ENCODE results near the gene ZNF2. TPM values are rescaled to one million over a fixed set of nuclear protein-coding genes. Genes with fewer than 3 reads are reported as not detected.

The ZNF2 gene
- total and polyA plus RNA-seq, 8 donors = 4.1 to 9.1 (median 8.1) TPM

DNA sequence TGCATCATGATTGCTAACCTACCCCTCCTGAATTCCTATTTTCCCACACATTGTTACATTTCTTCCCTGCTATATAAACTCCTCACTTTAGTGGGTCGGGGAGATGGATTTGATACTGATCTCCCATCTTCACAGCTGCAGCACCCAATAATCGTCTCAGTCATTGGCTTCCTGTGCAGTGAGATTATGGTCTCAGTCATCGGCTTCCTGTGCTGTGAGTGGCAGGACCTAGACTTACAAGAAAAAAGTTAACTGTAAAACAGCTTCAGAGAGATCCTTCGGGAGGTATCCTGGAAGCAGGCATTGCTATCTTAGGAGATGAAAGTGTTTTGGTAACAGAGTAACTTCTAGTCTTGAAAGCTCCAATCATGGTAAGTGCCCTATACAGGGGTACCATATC, 38.3 kb downstream of the ZNF2 start:
- no peaks in the 10 kb centered on the region for H3K9me3 ChIP-seq
- H3K36me3 ChIP-seq = no peaks in the 10 kb centered on the region
- ATAC-seq = no peak
- no peaks in the 10 kb centered on the region for H3K27me3 ChIP-seq
- no peak for DNase-seq
- intact Hi-C loops (cut with DNase I) = no loop called here
- peaks cover 0 to 3% of the 10 kb centered on the region in 2 donors for H3K4me1 ChIP-seq
- H3K27ac ChIP-seq = no peak overlapping the region
- no peak overlapping the region for H3K4me3 ChIP-seq
- TF ChIP-seq, protein P1, sequence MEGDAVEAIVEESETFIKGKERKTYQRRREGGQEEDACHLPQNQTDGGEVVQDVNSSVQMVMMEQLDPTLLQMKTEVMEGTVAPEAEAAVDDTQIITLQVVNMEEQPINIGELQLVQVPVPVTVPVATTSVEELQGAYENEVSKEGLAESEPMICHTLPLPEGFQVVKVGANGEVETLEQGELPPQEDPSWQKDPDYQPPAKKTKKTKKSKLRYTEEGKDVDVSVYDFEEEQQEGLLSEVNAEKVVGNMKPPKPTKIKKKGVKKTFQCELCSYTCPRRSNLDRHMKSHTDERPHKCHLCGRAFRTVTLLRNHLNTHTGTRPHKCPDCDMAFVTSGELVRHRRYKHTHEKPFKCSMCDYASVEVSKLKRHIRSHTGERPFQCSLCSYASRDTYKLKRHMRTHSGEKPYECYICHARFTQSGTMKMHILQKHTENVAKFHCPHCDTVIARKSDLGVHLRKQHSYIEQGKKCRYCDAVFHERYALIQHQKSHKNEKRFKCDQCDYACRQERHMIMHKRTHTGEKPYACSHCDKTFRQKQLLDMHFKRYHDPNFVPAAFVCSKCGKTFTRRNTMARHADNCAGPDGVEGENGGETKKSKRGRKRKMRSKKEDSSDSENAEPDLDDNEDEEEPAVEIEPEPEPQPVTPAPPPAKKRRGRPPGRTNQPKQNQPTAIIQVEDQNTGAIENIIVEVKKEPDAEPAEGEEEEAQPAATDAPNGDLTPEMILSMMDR (IDR thresholded peaks at IDR 0.05) = no peak

DNA sequence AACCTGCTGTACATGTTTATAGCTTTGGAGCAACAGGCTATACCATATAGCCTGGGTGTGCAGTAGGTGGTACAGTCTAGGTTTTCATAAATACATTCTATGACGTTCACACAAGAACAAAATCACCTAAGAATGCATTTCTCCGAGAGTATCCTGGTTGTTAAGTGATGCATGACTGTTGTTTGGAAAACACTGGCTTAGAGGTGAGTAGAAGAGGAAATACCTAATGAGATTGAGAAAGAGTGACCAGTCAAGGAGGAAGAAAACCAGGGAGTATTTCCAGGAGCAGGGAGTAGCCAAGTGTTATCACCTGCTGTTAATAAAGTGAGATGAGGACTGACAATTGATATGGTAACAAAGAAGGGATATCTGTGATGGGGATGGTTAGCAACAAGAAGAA, 38.8 kb downstream of the ZNF2 start:
- Histone ChIP-seq H3K9me3 (no peaks in the 10 kb centered on the region), H3K36me3 (peaks cover 0 to 3% of the 10 kb centered on the region in 2 donors), H3K4me3 (no peak overlapping the region), H3K4me1 (peaks cover 0 to 3% of the 10 kb centered on the region in 2 donors), H3K27me3 (no peaks in the 10 kb centered on the region), H3K27ac (no peak overlapping the region)
- TF ChIP-seq, protein P1 (IDR thresholded peaks at IDR 0.05) = no peak
- intact Hi-C loops (cut with DNase I) = no loop called here
- ATAC-seq (no peak), DNase-seq (no peak)

DNA sequence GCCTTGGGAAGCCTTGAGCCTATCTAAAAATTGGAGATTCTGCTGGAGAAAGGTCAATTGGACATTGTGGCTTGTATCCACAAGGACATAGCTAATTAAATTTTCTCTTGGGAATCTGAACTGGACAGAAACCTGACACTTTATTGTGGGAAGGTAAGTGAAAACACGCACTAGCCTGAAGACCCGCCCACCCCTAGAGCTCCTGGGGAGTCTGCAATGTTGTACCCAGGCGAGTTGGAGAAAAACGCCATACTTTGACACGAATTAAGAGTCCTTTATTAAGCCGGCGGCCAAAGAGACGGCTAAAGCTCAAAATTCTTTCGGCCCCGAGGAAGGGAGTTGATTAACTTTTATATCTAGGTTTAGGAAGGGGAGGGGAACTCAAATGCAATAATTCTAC, 40.5 kb downstream of the ZNF2 start:
- DNase-seq = peak in 1 of 4 donors; percentile 1
- no peak for ATAC-seq
- Histone ChIP-seq H3K9me3 (peaks cover 0 to 10% of the 10 kb centered on the region in 2 donors), H3K27ac (no peak overlapping the region), H3K27me3 (no peaks in the 10 kb centered on the region), H3K36me3 (peaks cover 0 to 15% of the 10 kb centered on the region in 2 donors), H3K4me1 (peaks cover 0 to 3% of the 10 kb centered on the region in 2 donors), H3K4me3 (peak overlapping the region in 1 of 2 donors; percentile 69)
- intact Hi-C loops (cut with DNase I) = no loop called here
- TF ChIP-seq, protein P1 (IDR thresholded peaks at IDR 0.05) = no peak

DNA sequence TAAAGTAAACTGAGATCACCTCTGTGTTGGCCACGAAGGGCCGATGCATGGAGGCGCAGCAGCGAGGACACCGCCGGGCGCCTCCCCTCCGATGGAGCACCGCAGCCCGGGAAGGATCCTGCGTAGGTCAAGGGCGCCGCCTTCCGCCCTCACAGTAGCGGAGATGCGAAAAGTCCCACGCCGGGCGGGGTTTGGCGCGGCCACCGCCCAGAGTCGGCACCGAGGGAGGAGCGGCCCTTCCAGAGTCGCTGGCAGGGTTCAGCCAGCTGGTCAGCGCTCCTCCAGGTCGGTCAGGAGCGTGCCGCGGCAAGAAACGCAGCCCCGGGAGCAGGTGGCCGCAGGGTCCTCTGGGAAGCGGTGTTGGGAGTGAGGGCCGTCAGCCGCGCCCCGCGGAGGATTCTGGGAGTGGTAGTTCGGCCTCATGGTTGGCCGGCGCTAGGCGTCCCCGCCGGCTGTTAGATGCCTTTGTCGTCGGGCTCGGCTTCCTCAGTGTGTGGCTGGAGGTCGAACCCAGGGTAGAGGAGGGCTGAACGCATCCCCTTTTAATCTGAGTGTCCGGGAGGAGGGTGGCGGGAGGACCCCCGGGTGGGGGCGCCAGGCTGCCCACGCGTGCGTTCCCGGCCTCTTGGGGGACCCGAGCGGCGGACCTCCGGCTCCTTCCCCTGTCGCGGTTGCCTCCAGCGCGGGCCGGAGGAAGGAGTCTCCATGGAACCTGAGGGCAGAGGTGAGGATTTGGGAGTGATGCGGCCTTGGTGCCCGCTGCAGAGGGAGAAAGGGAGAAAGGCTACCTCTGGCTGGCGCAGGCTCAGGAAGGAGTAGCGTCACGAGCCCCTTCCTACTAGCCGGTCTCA, 41.7 kb downstream of the ZNF2 start, which contains the start of gene ZNF892:
TSS of gene ZNF892 (plus strand) at position 411 of the 851 bp plus-strand sequence. CDS start at position 706, 295 bp downstream.
- peak; percentile 84 to 98 (median 91) for DNase-seq
- peaks cover 0 to 23% of the 10 kb centered on the region in 2 donors for H3K9me3 ChIP-seq
- TF ChIP-seq, protein P1 (IDR thresholded peaks at IDR 0.05) = no peak
- ATAC-seq = peak; percentile 99
- H3K36me3 ChIP-seq = peaks cover 0 to 27% of the 10 kb centered on the region in 2 donors
- intact Hi-C loops (cut with DNase I) = no loop called here
- H3K4me3 ChIP-seq = peak within 1 kb of the TSS; percentile 69 to 72
- peaks cover 0 to 3% of the 10 kb centered on the region in 2 donors for H3K4me1 ChIP-seq
- no peaks in the 10 kb centered on the region for H3K27me3 ChIP-seq
- H3K27ac ChIP-seq = peak within 1 kb of the TSS; percentile 81 to 86

DNA sequence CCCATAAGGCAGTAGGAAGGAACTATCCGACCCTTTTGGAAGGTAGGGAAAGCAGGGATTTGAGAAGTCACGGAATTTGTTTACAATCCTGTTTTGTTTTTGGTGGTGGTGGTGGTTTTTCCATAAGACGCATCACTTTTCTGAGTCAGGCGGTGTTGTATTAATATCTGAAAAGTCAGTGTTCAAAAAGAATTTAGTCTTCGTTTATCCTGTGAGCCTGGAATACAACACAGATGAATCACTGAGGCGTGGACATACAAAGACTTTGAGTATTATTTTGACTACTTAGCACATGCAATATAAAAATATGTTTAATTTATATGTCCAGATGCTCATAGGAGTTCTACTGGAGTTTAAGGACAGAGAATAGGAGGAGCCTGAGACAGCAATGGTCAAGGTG, 42.5 kb downstream of the ZNF2 start:
- intact Hi-C loops (cut with DNase I) = no loop called here
- H3K27ac ChIP-seq = no peak overlapping the region
- peaks cover 0 to 35% of the 10 kb centered on the region in 2 donors for H3K36me3 ChIP-seq
- peaks cover 0 to 3% of the 10 kb centered on the region in 2 donors for H3K4me1 ChIP-seq
- no peak for ATAC-seq
- H3K9me3 ChIP-seq = peaks cover 0 to 30% of the 10 kb centered on the region in 2 donors
- no peaks in the 10 kb centered on the region for H3K27me3 ChIP-seq
- peak overlapping the region; percentile 69 to 72 for H3K4me3 ChIP-seq
- no peak for DNase-seq
- TF ChIP-seq, protein P1 (IDR thresholded peaks at IDR 0.05) = no peak
